GM21528 (cell line): ENCODE measurements around the gene DHDDS.
"Not testable (repeated sequence)": the region's sequence is repeated elsewhere in the genome, so short reads cannot be mapped to it uniquely, and the experiment has no call there.

Experiments
- ATAC-seq: cut with Tn5 transposase; IDR thresholded peaks from one replicate; pipeline ENCODE4 v1.9.1; 2021; ENCODE audit warnings: mild to moderate bottlenecking, moderate library complexity; ENCODE audit not compliant: unreplicated experiment, low FRiP score

DHDDS gene

GRCh38 chr1:26431979-26432695 lies at the start of gene DHDDS:
TSS of gene DHDDS (plus strand) at chr1:26432321. CDS start at chr1:26432946, 625 bp downstream.
- ATAC-seq, result peak; percentile 94

GRCh38 chr1:26384076-26384475 lies 48.0 kb upstream of the DHDDS start:
- no peak for ATAC-seq

GRCh38 chr1:26385063-26385462 lies 47.1 kb upstream of the DHDDS start:
- not testable (repeated sequence) for ATAC-seq

GRCh38 chr1:26387447-26387846 lies 44.7 kb upstream of the DHDDS start:
- no peak for ATAC-seq

GRCh38 chr1:26388791-26389445 lies 43.2 kb upstream of the DHDDS start:
- no peak for ATAC-seq

GRCh38 chr1:26389604-26390247 lies 42.4 kb upstream of the DHDDS start:
- no peak for ATAC-seq

- no peak for ATAC-seq
These were observed 40.7 kb upstream of the DHDDS start for GRCh38 chr1:26391450-26391849.

GRCh38 chr1:26395754-26396153 lies 36.4 kb upstream of the DHDDS start:
- ATAC-seq, result no peak

GRCh38 chr1:26399034-26399433 lies 33.1 kb upstream of the DHDDS start:
- no peak for ATAC-seq

- no peak for ATAC-seq
These were observed 30.2 kb upstream of the DHDDS start for GRCh38 chr1:26401891-26402290.

- no peak for ATAC-seq
These were observed 28.5 kb upstream of the DHDDS start for GRCh38 chr1:26403656-26404055.

- no peak for ATAC-seq
These were observed 27.5 kb upstream of the DHDDS start for GRCh38 chr1:26404641-26405040.

GRCh38 chr1:26405281-26405915 lies 26.7 kb upstream of the DHDDS start:
- no peak for ATAC-seq

- no peak for ATAC-seq
These were observed 23.5 kb upstream of the DHDDS start for GRCh38 chr1:26408604-26409003.

GRCh38 chr1:26409191-26409807 lies 22.8 kb upstream of the DHDDS start:
- ATAC-seq, result no peak

GRCh38 chr1:26410706-26411623 lies 21.2 kb upstream of the DHDDS start, which contains the start of gene LIN28A:
TSS of gene LIN28A (plus strand) at chr1:26410817. CDS start at chr1:26410892, 75 bp downstream.
- no peak for ATAC-seq

GRCh38 chr1:26411624-26412074 lies 20.5 kb upstream of the DHDDS start:
- no peak for ATAC-seq

- no peak for ATAC-seq
These were observed 19.8 kb upstream of the DHDDS start for GRCh38 chr1:26412180-26412840.

GRCh38 chr1:26413031-26413430 lies 19.1 kb upstream of the DHDDS start:
- no peak for ATAC-seq
